Measurements from ENCODE around the gene FMN1. TPM values are rescaled to one million over a fixed set of nuclear protein-coding genes. Genes with fewer than 3 reads are reported as not detected.

Gene FMN1
- total and polyA plus RNA-seq, 2 experiments from 2014 or later, result 0.93 to 2.2 TPM

DNA sequence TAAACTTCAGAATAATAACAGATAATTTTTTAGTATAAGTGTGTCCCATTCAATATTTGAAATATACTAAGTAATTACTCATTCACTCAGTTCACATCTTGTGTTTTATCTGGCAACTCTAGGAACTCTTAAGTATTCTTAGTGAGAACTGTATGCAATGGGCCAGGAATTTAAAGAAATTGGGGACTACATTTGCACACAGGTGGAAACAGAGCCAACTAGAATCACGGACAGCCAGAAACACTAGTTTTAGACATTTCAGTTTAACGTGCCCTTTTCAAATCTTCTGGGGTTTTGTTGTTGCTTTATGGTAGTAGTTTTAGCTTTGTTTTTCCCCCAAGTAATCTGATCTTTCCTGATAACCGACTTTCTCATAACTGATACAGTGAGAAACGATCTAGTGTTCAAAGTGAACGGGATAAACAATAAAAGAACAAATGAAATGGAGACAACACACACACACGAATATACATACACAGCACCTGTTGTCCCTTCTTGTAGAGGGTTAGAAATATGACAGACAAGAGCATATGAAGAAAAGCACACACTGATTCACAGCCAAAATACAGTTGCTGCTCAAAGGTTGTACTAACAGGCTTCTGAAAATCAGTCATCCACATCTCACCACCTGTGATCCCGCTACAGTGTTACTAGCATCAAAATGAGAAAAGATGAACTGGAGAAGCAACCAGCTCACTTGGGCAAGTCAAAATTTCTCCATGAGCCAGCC lies 167.0 kb downstream of the FMN1 start:
- H3K4me1 ChIP-seq (ENCODE audit: insufficient read depth), result peaks cover 18% of the 10 kb centered on the region
- H3K79me2 ChIP-seq (ENCODE audit: insufficient read depth), result no peaks in the 10 kb centered on the region
- no peak overlapping the region for H3K27ac ChIP-seq
- no peaks in the 10 kb centered on the region for H3K36me3 ChIP-seq (ENCODE audit: low read depth)
- H3K4me2 ChIP-seq (ENCODE audit: unreplicated experiment), result no peak overlapping the region
- H3K4me3 ChIP-seq, result no peak overlapping the region
- no peaks in the 10 kb centered on the region for H3K27me3 ChIP-seq (replicated peaks; ENCODE audit: insufficient read depth)
- H3K9me2 ChIP-seq (ENCODE audit: insufficient read depth), result no peaks in the 10 kb centered on the region
- DNase-seq, result no peak
- H4K20me1 ChIP-seq (ENCODE audit: insufficient read depth), result no peaks in the 10 kb centered on the region
- no peak overlapping the region for H3K9ac ChIP-seq
- peaks cover 11% of the 10 kb centered on the region for H3F3A ChIP-seq (ENCODE audit: insufficient read depth)
- H3K9me3 ChIP-seq (ENCODE audit: low read depth), result no peaks in the 10 kb centered on the region
- WGBS, 2 experiments (ENCODE audit: low coverage in 1 of 2, low lambda C conversion rate in 2 of 2, missing lambda C conversion rate in 2 of 2), result 72 to 75% methylated on average over 7 of the region's 7 CpGs
- no peak overlapping the region for H2AFZ ChIP-seq
- in situ Hi-C loops (cut with MboI), result no loop called here
- TF ChIP-seq EZH2 (IDR thresholded peaks at IDR 0.05; ENCODE audit: insufficient read depth, poor library complexity, severe bottlenecking), result no peak
- no peak for TF ChIP-seq EZH2phosphoT487 (IDR thresholded peaks at IDR 0.05; ENCODE audit: insufficient read depth, low read depth)

DNA sequence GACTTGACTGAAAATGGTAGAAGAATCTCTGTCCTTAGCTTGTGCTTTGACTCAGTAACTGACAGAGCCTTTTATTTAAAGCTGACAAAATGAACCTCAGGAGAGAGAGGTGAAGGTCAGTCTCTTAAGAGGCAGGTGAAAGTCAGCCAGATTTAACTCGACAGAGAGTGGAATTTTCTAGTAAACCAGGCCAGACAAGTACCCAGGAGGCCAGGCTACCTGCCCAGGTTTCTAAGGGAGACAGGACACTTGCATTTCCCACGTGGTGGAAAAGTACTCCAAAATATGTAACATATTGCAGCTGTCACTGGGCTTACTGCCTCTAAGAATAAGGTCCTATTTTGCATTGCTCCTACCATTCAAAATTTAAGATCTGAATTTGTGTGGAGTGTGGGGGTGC lies 167.9 kb downstream of the FMN1 start:
- H3K4me2 ChIP-seq (ENCODE audit: unreplicated experiment), result no peak overlapping the region
- no peaks in the 10 kb centered on the region for H3K36me3 ChIP-seq (ENCODE audit: low read depth)
- no peak overlapping the region for H3K27ac ChIP-seq
- 27 to 38% methylated on average over 2 of the region's 2 CpGs for WGBS, 2 experiments (ENCODE audit: low coverage in 1 of 2, low lambda C conversion rate in 2 of 2, missing lambda C conversion rate in 2 of 2)
- in situ Hi-C loops (cut with MboI), result no loop called here
- no peak overlapping the region for H3K9ac ChIP-seq
- H4K20me1 ChIP-seq (ENCODE audit: insufficient read depth), result no peaks in the 10 kb centered on the region
- H3F3A ChIP-seq (ENCODE audit: insufficient read depth), result peaks cover 9% of the 10 kb centered on the region; the same call in 1 of the 2 replicates
- H3K9me2 ChIP-seq (ENCODE audit: insufficient read depth), result no peaks in the 10 kb centered on the region
- H3K9me3 ChIP-seq (ENCODE audit: low read depth), result no peaks in the 10 kb centered on the region
- no peak for TF ChIP-seq EZH2phosphoT487 (IDR thresholded peaks at IDR 0.05; ENCODE audit: insufficient read depth, low read depth)
- TF ChIP-seq EZH2 (IDR thresholded peaks at IDR 0.05; ENCODE audit: insufficient read depth, poor library complexity, severe bottlenecking), result no peak
- H2AFZ ChIP-seq, result no peak overlapping the region
- H3K79me2 ChIP-seq (ENCODE audit: insufficient read depth), result no peaks in the 10 kb centered on the region
- no peaks in the 10 kb centered on the region for H3K27me3 ChIP-seq (replicated peaks; ENCODE audit: insufficient read depth)
- no peak for DNase-seq
- H3K4me3 ChIP-seq, result no peak overlapping the region
- H3K4me1 ChIP-seq (ENCODE audit: insufficient read depth), result peaks cover 16% of the 10 kb centered on the region

DNA sequence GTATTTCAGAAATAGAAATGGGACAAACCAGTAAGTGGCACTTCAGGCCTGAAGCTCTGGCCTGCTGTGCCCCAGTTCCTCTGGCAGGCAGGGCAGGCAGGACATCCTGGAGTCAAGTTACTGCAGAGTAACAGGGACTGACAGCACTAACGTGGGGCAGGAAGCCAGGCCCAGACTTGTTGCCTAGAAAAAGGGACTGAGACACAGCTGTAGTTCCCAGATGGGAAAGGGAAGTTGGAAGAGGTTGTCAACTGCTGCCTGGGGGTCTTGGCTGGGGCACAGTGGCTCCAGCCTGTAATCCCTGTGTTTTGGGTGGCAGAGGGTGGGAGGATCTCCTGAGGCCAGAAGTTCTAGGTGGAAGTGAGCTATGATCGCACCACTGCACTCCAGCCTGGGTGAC lies 171.9 kb downstream of the FMN1 start:
- peaks cover 6% of the 10 kb centered on the region; the same call in 1 of the 2 replicates for H3F3A ChIP-seq (ENCODE audit: insufficient read depth)
- peak; percentile 63 for DNase-seq
- 53 to 56% methylated on average over 2 of the region's 2 CpGs for WGBS, 2 experiments (ENCODE audit: low coverage in 1 of 2, low lambda C conversion rate in 2 of 2, missing lambda C conversion rate in 2 of 2)
- in situ Hi-C loops (cut with MboI), result no loop called here
- H3K36me3 ChIP-seq (ENCODE audit: low read depth), result no peaks in the 10 kb centered on the region
- H3K9me2 ChIP-seq (ENCODE audit: insufficient read depth), result no peaks in the 10 kb centered on the region
- peaks cover 9% of the 10 kb centered on the region for H3K4me1 ChIP-seq (ENCODE audit: insufficient read depth)
- no peak for TF ChIP-seq EZH2 (IDR thresholded peaks at IDR 0.05; ENCODE audit: insufficient read depth, poor library complexity, severe bottlenecking)
- no peak for TF ChIP-seq EZH2phosphoT487 (IDR thresholded peaks at IDR 0.05; ENCODE audit: insufficient read depth, low read depth)
- H3K4me3 ChIP-seq, result no peak overlapping the region
- peak overlapping the region; percentile 0; the same call in 1 of the 2 replicates for H3K9ac ChIP-seq
- H3K4me2 ChIP-seq (ENCODE audit: unreplicated experiment), result peak overlapping the region; percentile 21
- H3K79me2 ChIP-seq (ENCODE audit: insufficient read depth), result no peaks in the 10 kb centered on the region
- H4K20me1 ChIP-seq (ENCODE audit: insufficient read depth), result no peaks in the 10 kb centered on the region
- no peaks in the 10 kb centered on the region for H3K9me3 ChIP-seq (ENCODE audit: low read depth)
- 0 out of 2 replicates have a peak overlapping the region, but pooled peaks have one; percentile 0 for H3K27ac ChIP-seq
- no peaks in the 10 kb centered on the region for H3K27me3 ChIP-seq (replicated peaks; ENCODE audit: insufficient read depth)
- H2AFZ ChIP-seq, result peak overlapping the region; percentile 49

DNA sequence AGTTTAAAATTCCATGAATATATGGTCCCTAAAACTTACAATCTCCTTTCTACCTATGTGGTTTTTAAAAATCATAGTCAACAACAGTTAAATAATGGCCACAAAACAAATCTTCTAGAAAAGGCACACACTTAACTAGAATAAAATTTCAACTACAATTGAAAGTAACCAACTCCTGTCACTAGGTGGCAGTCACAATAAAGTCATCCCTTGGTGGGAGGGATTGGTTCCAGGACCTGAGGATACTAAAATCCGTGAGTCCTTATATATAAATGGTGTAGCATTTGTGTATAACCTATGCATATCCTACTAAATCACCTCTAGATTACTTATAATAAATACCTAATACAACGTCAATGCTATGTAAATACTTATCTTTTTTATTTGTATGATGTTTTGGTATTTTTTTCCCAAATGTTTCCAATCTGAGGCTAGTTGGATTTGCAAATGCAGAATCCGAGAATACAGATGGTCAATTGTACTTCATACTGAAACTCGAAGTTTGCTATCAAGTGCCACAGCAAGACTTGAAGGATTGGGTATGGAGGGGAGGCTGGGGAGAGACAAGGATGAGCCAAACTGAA lies 172.6 kb downstream of the FMN1 start:
- in situ Hi-C loops (cut with MboI), result no loop called here
- H3K79me2 ChIP-seq (ENCODE audit: insufficient read depth), result no peaks in the 10 kb centered on the region

More for the DNA sequence above, 172.6 kb downstream of the FMN1 start:
- Histone ChIP-seq H3K27me3 (replicated peaks; ENCODE audit: insufficient read depth) (no peaks in the 10 kb centered on the region), H3K9me2 (ENCODE audit: insufficient read depth) (no peaks in the 10 kb centered on the region), H3K4me3 (no peak overlapping the region), H3K9me3 (ENCODE audit: low read depth) (no peaks in the 10 kb centered on the region), H4K20me1 (ENCODE audit: insufficient read depth) (no peaks in the 10 kb centered on the region), H2AFZ (peak overlapping the region; percentile 49), H3F3A (ENCODE audit: insufficient read depth) (peaks cover 6% of the 10 kb centered on the region; the same call in 1 of the 2 replicates), H3K9ac (peak overlapping the region; percentile 0; the same call in 1 of the 2 replicates), H3K4me2 (ENCODE audit: unreplicated experiment) (peak overlapping the region; percentile 21), H3K36me3 (ENCODE audit: low read depth) (no peaks in the 10 kb centered on the region), H3K27ac (0 out of 2 replicates have a peak overlapping the region, but pooled peaks have one; percentile 0), H3K4me1 (ENCODE audit: insufficient read depth) (peaks cover 9% of the 10 kb centered on the region)
- DNase-seq, result peak; percentile 79
- TF ChIP-seq EZH2phosphoT487 (IDR thresholded peaks at IDR 0.05; ENCODE audit: insufficient read depth, low read depth) (no peak), EZH2 (IDR thresholded peaks at IDR 0.05; ENCODE audit: insufficient read depth, poor library complexity, severe bottlenecking) (no peak)
- WGBS, 2 experiments (ENCODE audit: low coverage in 1 of 2, low lambda C conversion rate in 2 of 2, missing lambda C conversion rate in 2 of 2), result 4% methylated on average over 4 of the region's 4 CpGs
